GM12872 (cell line): ENCODE measurements around the gene ZC3H7B.

ENCODE experiments used
- CTCF ChIP-seq: IDR thresholded peaks from 3 replicates; pipeline ENCODE4 v1.5.1; 2011; ENCODE audit warnings: low read depth, mild to moderate bottlenecking, low read length, moderate library complexity; ENCODE audit not compliant: insufficient read depth

ZC3H7B gene

GRCh38 chr22:41398921-41399320, 97.6 kb downstream of the ZC3H7B start:
- no peak for TF ChIP-seq CTCF

- TF ChIP-seq CTCF = no peak
Observed at GRCh38 chr22:41401781-41402648, 100.7 kb downstream of the ZC3H7B start.

- TF ChIP-seq CTCF = peak; percentile 99
Observed at GRCh38 chr22:41403532-41404318, 102.4 kb downstream of the ZC3H7B start.

GRCh38 chr22:41405588-41405987, 104.3 kb downstream of the ZC3H7B start:
- TF ChIP-seq CTCF = no peak

GRCh38 chr22:41406410-41406809, 105.1 kb downstream of the ZC3H7B start:
- no peak for TF ChIP-seq CTCF

GRCh38 chr22:41407433-41407832, 106.1 kb downstream of the ZC3H7B start:
- TF ChIP-seq CTCF = no peak

GRCh38 chr22:41408665-41409064, 107.3 kb downstream of the ZC3H7B start:
- no peak for TF ChIP-seq CTCF
